Smooth muscle cell of bladder (primary cell): ENCODE data around the gene BEND4. TPM values are rescaled to one million over a fixed set of nuclear protein-coding genes. Genes with fewer than 3 reads are reported as not detected.

ENCODE experiments used
- total RNA-seq: library from RNA; depleted of rRNA; stranded (reverse); fragments of >200 nt; gene quantifications from 2 replicates; pipeline ENCODE4 v1.2.3, GENCODE V29; 2014

The BEND4 gene
- total RNA-seq, result 0.09 TPM in 1 of 2 replicates, not detected in the other

DNA sequence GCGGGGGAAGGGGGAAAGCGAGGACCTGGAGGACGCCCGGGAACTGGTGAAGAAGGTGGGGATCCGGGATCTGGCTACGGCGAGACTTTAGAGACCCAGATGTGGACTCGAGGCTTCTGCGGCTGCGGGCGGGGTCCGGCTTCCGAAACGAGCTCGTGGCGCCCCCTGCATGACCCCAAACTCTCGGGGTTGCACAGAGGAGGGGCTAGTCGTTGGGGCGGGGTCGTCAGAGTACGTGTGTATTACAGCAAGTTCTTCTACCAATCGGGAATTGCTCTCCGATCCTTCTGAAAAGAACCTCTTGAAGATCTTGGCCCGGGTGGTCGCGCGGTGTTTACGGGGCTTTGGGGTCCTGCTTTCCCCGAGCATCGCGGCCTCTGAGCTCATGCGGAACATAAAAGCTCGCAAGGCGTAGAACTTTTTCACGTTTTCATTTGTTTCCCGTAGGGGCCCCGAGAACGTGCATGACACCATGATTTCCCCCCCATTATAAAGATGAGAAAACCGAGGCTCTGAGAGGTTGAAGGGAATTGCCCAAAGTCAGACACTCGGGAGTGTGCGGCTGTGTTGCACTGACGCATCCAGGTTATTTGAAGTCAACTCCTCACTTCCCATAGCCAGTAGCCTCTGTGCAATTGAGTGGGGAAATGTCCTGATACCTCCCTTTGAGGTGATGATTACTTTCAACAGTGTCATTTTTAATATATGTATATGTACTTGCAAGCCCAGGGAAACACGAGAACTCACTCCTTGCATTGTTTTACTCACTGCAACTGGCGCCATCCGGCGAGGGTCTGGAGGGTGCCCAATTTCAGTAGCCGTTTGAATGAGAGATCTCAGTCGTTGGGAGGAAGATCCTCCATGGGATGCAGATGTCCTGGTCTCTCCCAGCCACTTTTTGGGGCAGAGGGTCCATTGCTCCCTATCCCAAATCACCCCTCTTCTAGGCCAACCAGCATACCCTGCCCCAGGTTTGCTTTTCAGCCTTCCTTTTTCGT is at the start of gene BEND4:
Gene BEND4 (minus strand): TSS at position 149 of the 998 bp plus-strand sequence. CDS start 512 bp downstream, outside the sequence.

Other genes starting within 250 kb of the BEND4 start
- gene TMEM33, start 217.2 kb downstream of the BEND4 start, total RNA-seq, result 28.0 and 40.7 TPM in 2 replicates
- under 0.01 and 0.09 TPM in 2 replicates for gene DCAF4L1, start 170.9 kb downstream of the BEND4 start, total RNA-seq
- 49.8 and 56.7 TPM in 2 replicates for gene SLC30A9, start 162.1 kb downstream of the BEND4 start, total RNA-seq
- 0.28 and 0.65 TPM in 2 replicates for gene SHISA3, start 244.8 kb upstream of the BEND4 start, total RNA-seq